ENCODE measurements around the gene LBX2.

LBX2 gene

GRCh38 chr2:74458132-74458937 lies 41.1 kb downstream of the LBX2 start, which contains the start of gene WBP1:
Gene WBP1 (plus strand): TSS chr2:74458438. CDS start chr2:74458603, 165 bp downstream.
- DNase-seq (ENCODE audit: low spot score) (peak; percentile 99), FAIRE-seq (peak; percentile 72)

- FAIRE-seq (peak; percentile 55), DNase-seq (ENCODE audit: low spot score) (peak; percentile 73)
These were observed 41.8 kb downstream of the LBX2 start for GRCh38 chr2:74457549-74458131.

- DNase-seq (ENCODE audit: low spot score) (no peak), FAIRE-seq (no peak)
These were observed 42.3 kb downstream of the LBX2 start for GRCh38 chr2:74457129-74457548.

DNA sequence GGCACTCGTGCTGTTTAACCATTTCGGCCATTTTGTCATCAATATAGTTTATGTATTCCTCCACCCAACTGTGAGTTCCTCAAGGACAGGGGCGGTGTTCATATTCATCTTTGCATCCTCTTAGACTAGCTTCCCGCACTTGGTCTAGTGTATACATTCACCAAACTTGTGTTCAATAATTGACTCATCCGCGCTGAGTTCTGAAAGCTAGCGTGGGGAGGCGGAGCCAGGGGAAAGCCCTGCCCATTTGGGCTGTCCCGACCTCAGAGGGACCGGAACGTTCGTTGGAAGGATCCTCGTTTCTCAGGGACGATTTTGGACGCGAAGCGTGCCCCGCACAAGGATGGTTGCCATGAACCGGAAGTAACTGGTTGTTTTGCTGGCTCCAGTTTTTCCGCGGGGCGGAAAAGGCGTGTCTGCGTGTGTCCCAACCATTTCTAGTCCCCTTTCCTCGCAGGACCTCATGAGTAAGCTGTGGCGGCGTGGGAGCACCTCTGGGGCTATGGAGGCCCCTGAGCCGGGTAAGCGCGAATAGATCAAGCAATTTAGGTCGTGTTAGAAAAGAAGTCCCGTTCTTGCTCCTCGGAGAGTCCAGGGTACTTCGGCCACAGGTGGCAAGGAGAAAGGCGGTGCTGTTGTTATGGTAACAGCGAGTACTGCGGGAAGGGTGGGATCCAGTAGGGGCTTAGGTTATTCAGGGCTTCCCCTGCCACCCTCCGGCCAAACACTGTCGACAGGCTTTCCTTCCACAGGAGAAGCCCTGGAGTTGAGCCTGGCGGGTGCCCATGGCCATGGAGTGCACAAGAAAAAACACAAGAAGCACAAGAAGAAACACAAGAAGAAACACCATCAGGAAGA lies 44.5 kb downstream of the LBX2 start, which contains the start of gene INO80B:
INO80B (plus strand) TSS at position 434 of the 858 bp plus-strand sequence; CDS start at position 464, 30 bp downstream.
- FAIRE-seq (peak; percentile 70), DNase-seq (ENCODE audit: low spot score) (peak; percentile 94)

DNA sequence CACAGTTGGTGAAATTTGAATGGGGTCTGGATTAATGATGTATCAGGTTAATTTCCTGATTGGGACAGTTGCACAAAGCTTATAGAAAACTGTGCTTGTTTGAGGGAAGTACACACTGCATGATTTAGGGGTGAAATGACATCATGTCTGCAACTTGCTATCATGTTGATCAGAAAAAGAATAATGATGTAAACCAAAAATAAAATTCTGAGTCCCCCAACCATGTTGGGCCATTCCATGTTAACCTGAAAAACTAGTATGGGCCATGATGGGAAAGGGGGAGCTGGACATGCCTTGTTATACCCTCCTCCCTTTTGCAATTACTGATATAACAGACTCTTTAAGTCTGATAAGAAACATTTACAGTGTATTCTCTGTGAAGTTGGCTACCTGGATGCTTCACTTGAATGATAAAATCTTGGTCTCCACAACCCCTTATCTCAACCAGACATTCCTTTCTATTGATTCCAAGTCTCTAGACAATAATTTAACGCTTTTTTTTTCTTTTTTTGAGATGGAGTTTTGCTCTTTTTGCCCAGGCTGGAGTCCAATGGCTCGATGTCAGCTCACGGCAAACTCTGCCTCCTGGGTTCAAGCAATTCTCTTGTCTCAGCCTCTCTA lies 48.7 kb downstream of the LBX2 start:
- DNase-seq (ENCODE audit: low spot score) (no peak), FAIRE-seq (no peak)

DNA sequence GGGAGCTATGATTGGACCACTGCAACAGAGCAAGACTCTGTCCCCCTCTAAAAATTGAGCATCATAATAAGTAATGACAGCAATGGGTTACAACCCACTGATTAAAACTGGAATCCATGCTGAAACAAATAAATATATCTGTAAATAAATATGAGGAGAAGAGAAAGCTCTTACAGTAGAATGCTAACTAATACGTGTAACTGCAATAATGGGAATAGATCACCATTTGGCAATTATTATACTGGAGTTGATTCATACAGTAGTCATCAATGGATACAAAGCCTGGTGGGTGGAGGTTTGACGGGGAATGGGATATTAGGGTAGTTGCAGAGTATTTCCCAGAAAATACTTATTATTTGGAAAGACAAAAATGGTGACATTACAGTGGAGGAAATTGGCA lies 50.6 kb downstream of the LBX2 start:
- no peak for FAIRE-seq
- no peak for DNase-seq (ENCODE audit: low spot score)

All from urothelium cell line (cell line).